GDM1 (cell line): Measurements from ENCODE around the gene FSIP1.

ENCODE experiments used
- DNase-seq: peaks from one replicate; lab custom pipeline; 2025; lab: John Stamatoyannopoulos, UW

FSIP1 gene

DNA sequence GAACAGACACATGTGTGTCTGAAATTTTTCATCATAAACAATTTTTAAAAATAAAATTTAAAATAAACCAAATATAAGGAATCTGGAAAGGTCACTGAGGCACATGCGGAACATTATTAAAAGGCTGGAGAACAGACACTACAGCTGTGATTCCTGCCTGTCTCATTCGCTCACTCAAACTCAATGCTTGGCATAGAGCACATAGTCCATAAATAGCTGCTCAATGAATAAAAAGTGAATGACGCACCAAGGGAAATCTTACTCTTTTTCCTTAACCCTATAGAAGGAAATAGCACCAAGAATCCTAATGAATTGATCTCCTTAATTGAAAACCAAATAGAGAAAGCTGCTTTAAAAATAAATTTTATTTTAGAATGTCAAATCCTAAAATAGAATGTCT is 98.4 kb downstream of the FSIP1 start:
- no peak for DNase-seq

DNA sequence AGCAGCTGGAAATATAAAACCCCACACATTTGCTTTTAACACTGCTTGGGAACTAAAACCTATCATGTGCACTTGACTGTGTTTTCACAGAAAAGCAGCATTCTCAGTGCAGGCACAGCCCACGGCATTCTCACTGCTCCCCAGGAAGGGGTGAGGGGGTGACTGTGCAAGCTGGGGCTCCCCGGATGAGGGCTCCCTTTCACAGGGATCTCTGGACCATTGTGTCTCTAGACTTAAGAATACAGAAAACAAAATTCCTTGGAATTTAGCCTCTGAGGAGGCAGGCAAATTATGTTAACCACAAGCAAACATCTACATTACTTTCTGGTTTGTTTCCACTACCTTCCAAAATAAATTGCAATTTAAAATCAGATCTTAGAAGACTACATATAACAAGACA is 100.3 kb downstream of the FSIP1 start:
- DNase-seq = no peak

DNA sequence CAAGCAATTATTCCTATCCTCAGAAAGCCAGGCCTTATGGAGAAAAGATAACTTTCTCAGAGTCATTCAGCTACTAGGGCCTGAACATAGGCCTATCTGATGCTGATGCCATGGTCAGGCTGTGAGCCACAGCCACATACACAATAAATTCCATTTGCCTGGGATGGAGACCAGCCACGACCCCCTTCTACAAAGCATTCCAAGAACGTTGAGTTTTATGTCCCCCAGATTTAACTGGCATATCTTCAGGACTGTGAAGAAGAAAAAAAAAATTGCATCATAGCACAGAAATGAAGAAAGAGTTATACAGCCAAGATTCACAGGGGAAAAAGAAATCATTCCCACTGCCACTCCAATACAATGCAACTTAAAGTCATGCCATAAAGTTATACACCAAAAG is 101.8 kb downstream of the FSIP1 start:
- DNase-seq = no peak

DNA sequence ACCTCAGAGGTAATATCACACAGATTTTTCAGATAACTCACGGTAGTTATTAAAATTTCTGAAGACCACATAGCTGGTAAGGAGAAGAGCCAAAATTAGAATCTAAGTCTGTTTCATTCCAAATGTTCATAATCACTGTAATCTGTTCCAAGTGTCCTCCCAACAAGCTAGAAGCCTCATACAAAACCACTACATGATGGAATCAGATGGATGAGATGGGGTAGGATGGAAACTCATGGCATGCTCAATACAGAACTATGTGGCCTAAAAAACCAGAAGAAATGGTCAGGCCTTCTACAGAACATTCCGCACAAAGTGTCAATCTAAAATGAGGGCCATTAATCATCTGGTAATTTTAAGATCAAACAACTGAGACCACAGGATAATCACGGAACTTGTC is 110.0 kb downstream of the FSIP1 start:
- DNase-seq = no peak

DNA sequence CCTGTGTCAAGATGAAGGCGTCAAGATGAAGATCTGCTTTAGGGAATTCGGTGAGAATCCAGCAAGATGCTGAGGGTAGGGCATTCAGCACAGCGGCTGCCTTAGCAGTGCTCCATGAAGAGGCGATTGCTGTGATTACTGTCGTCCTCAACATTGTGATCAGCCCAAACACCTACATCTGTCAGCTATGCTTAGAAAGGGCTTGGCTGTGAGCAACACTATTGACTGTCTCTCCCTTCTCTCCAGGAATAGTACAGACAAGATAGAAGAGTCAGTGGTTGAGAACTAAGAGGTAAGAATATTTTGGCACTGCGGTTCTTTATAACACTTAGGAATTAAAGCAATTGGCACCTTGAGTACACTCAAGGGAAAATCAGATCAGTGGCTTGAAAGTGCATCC is 110.5 kb downstream of the FSIP1 start:
- no peak for DNase-seq

DNA sequence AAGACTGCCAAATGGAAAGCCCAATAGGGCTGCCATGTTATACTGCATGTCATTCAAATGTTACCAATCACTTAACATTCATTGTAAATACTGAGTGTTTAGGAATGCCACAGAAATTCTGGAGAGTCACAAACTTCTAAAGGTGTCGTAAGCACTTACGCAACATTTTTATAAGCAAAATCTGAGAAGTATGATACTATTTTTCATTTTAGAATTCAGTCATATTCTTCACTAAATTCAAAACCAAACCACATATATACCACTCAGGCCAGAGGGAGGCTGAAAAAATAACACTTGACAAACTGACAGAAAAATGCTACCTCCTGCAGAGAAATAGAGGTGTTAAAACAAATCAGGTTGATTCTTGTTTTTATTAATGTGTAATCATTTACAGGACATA is 112.0 kb downstream of the FSIP1 start:
- no peak for DNase-seq

DNA sequence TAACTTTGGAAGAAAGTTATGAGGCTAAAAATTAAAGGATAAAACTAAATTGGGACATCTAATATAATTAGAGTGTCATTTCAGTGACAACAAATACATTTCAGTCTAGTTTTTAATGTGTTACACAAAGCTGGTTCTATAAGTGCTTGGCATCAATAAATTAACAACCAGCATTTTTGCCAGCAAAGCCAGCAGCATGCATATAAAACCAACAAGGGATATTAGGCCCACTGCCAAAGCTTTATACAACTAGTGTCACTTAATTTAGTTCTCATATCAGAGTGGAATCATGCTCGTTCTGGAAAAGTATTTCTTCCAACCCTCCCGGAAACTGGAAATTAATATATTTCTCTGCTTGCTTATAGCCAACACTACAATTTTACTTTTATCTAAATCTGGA is 113.0 kb downstream of the FSIP1 start:
- DNase-seq = no peak

DNA sequence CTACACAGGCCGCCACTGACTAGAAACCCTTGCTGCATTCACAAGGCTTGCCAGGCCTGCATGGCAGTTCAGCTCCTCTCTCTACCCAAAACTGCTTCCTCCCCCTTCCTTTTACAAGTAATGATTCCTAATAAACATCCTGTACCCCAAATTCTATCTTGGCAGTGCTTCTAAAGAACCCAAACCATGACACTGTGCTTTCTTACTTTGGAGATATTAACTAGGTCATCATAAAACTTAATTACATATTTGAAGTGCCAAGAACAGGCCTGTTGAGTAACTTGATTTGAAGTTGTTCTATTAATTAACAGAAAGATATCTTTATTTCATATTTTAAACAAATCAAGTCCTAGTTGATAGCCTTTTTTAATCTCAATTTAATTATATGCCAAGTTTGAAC is 113.4 kb downstream of the FSIP1 start:
- no peak for DNase-seq

DNA sequence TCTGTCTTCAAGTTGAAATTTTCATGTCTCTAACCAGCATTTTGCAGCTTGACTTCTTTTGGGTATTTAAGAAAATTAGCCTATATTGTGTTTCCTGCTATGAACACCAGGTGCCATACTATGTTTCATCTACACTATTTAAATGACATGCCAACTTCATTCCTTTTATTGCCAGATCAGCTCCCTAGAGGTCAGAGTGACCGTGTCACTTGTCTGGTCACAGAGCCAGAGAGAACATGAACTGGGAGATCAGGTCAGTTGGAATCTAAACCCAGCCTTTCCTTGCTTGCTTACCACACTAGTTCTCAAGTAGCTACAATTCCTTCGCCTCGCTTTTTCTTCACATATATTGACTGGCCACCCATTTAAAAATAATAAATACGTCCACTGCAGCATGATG is 114.2 kb downstream of the FSIP1 start:
- DNase-seq = no peak

DNA sequence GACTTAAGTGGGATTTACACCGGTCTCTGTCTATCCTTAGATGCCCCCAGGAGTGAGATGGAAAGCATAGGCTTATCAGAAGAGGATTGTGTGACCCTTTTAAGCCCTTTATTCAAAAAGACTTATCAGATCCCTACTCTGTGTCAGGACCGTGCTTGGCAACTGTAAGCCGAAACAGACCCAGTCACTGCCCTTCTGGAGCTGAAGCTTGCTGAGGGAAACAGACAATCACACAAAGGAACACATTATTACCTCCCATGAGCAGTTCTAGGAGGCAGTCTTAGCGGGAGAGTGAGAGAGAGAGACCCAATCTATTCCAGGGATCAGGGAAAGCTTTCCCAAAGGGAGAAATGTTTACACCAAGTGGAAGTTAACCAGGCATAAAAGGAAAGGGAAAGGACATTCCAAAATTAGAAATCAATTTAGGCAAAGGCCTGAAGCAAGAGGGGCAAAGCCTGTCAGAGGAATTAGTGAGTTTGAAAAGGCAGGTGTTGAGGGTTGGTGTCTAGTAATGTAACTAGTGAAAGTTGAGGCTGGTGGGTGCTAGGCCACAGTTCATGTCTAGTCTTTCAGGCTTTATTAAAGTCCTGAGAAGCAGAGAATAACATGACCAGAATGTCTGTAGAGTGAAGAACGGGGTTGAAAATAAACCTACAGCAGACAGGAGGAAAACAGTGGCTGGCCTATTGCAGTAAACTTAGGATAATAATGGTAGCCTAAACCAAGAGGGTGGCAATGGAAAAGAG is 115.1 kb downstream of the FSIP1 start:
- DNase-seq = no peak

DNA sequence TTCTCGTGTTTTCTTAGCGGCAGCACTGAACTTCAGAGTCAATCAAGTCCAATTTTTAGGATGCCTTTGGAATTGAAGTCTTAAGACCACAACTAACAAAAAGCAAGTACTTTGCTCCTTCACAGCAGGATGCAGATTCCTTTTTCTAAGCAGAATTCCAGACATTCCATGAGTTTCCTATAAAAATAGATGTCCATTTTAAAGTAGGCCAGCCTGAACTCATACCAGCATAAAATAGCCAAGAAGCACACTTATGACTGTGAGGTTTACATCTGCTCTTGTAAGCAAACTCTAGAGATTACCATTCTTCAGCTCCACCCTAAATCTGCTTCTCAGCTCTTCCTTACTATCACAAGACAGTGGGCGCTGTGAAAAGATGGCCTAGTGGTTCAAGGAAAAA is 116.0 kb downstream of the FSIP1 start:
- DNase-seq = no peak

DNA sequence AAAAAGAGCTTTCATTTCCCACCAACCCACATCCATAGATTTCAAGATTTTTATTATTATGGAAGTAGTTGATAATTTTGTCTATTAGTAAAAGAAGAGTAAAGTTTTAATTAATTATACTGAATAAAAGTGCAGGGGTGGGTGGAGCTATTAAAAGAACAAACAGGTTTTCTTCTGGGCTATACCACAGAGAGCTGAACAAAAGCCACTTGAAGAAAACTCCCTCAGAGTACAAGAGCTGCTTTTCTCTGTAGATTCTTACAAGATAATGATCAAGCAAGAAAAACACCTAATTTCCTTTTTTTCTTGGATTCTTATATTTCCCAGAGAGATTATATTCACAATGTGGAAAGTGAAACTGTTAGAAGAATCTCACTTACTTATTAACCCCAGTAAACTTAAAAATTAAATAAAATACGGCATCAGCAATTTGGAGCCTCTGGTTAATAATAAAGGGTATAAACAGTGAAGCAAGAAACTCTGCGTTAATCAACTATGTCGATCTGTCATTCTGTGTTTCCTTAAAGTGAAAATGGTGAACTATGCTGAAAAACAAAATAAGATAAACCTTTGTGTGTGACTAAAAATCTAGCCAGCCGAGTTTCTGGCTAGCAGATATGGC is 116.9 kb downstream of the FSIP1 start:
- DNase-seq = no peak

DNA sequence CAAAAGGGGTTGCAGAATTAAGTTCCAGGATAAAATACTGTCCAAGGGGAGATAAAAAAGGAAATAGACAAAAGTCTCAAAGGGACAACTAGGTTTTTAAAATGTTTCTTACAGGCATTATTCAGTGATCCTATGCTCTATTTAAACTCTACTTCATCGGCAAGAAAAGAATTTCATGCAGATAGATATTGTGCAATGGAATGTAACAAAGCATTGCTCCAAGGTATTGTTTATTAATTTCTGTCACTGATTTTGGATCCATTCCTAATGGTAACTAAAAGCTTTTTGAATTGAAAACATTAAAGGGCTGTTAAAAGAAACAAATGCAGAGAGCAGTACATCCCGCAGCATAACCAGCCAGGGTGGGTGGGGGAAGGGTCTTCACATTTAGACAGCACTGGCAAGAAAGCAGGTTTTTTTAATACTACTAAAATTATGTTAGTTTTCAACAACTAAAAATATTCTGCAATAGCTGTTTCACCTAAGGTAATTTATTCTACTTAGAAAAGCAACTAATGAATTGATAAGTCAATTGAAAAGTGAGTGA is 118.9 kb downstream of the FSIP1 start:
- no peak for DNase-seq

DNA sequence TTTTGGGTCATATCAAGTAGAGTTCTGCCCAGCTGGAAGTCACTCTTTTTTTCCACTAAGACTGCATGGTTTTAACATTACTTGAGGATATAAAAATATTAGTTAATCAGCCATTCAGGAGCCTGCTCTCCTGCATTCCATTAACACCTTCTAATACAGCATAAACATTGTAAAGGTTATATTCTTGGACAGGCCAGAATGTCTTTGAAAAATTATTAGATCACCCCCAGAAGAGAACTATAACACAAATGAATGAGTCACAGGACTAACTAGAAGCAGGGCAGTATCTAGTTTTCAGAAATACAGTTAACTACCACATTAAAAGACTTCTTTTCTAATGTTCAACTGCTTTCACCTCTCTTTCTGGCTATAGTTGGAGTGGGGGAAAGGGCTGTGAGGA is 120.9 kb downstream of the FSIP1 start:
- no peak for DNase-seq

DNA sequence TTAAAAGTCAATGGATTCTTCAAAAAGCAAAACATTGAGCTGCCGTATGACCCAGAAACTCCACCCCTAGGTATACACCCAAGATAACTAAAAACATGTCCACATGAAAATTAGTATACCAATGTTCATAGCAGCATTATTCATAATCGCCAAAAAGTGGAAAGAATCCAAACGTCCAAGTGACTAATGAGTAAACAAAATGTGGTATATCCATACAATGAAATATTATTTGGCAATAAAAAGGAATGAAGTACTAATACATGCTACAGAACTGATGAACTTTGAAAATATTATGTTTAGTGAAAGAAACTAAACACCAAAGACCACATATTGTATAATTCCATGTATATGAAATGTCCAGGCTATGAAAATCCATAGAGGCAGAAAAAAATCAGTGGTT is 123.9 kb downstream of the FSIP1 start:
- DNase-seq = no peak

DNA sequence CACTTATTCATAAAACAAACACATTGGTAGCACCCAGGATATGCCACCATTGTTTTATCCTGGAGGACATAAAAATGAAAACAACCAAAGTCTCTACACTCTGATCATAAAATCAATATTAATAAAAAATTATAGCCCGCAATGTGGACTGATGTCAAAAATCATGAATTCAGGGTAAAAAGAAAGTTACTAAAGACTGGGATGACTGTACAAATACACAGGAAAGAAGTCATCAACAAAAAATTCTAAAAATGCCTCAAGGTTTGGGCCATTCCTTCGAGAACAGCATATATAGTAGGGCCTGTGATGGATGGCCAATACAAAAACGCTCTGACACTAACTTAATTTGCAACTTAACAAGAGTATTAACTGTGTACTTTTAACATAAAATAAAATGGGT is 125.0 kb downstream of the FSIP1 start:
- DNase-seq = no peak

DNA sequence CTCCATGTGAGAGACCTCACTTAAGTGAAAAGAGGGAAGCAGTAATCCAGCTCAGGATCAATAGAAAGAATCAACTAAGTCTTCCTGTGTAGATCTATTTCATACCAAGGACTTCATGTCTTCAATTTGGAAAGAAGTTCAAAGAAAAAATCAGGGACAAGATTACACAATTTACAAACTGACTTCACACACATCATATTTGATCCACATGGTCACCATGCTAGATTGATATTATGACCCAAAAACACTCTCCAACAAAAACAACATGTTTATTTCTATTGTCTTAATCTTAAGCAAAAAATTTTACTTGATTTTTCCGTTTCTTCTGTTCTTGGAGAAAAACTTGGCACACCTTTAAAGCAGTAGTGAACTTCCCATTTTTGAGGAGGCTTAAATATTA is 125.5 kb downstream of the FSIP1 start:
- DNase-seq = no peak

DNA sequence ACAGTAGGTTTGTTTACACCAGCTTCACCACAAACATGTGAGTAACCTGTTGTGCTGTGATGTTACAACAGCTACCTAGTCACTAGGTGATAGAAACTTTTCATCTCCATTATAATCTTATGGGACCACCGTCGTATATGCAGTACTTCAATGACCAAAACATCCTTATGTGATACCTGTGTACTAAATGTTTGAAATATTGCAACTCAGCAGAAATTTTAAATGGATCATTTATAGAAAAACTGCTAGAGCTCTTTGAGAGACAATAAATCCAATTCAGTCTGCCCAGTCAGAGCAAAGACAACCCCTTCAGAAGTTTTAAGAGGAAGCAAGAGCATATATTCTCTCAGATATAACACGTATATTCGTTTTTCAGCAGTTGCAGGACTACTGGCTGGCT is 128.3 kb downstream of the FSIP1 start:
- DNase-seq = no peak

DNA sequence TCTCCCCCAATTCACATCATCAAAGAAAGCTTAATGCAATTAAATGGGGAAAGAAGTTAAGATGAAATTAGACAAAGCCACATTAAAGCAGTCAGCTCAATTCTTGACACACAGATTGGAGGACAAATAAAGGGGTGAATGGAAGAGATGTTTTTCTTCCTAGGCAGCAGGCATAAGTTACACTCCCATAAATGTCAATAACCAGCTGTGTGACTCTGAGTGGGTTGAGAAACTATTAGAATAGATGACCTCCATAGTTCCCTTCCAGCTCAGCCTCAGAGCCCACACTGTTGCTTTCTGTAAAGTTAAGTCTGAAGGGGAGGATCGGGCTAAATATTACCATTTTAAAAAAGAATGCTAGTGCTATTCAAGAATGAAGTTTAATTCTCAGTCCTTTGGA is 130.8 kb downstream of the FSIP1 start:
- no peak for DNase-seq

DNA sequence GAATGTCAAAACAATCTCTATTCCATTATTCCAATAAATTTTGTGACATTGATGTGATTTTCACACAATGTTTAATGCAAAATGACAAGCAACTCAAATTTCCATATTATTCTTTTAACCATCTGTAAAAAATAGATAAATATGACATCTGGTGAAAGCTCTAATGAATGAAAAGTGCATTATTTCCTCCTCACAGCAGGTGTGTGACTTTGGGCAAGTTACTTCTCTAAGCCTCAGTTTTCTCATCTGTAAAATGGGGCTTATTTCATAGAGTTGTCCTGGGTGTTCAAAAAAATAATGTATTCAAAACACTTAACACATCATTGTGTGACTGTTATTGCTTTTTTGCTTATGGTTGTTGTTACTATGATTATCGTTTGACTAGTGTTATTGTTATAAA is 131.3 kb downstream of the FSIP1 start:
- DNase-seq = no peak

DNA sequence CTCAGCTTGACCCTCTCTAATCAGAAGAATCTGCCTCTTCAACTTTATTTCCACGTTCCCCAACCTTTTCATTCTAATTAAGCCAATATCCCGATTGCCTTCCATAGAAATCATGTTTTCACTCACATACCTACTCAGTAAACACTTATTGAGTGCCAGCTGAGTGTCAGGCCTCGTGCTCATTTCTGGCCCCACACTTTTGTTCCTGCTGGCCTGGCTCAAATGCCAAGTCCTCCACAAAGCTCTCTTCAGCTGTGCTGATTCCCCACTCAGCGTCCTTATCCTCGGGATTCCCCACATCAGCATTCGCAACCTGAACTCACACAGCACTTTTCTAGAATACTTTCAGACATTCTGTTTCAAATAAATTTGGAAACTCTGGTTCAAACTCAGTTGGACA is 132.9 kb downstream of the FSIP1 start:
- DNase-seq = no peak

DNA sequence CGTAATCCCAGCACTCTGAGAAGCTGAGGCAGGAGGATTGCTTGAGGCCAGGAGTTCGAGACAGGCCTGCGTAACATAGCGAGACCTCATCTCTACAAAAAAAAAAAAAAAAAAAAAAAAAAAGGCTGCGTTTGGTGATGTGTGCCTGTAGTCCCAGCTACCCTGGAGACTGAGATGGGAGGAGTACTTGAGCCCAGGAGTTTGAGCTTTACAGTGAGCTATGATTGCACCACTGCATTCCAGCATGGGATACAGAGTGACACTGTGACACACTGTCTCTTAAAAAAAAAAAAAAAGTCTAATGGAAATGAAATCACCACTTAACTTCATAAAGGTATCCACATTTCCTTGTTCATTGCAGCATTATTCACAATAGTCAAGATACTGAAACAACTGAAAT is 136.2 kb downstream of the FSIP1 start:
- DNase-seq = no peak

DNA sequence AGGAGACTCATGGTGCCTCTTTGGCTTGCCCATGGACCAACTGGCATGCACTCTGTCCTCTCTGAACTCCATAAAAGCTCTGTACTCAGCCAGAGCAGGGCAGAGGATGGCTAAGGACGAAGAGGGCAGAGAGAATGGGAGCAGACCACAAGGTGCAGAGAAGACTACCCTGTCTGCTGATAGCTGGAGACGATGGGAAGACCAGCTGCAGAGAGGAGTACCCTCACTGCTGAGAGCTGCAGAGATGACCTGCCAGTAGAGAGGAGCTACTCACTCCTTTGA is 136.7 kb downstream of the FSIP1 start:
- no peak for DNase-seq
